IMR-90 (cell line): ENCODE measurements around the gene ZFHX3. TPM values are rescaled to one million over a fixed set of nuclear protein-coding genes. Genes with fewer than 3 reads are reported as not detected.
A peak's percentile ranks its signal among the peaks of the same experiment; 100 is the strongest.

ENCODE experiments used
- ATAC-seq: fragments of 200-7000 bp; cut with Tn5 transposase; 2 replicates; pipeline ENCODE4 v1.9.1; 2020; ENCODE audit warnings: low read depth, mild to moderate bottlenecking, moderate library complexity
- BruUV-seq: library from RNA; stranded (reverse); fragments of 400-500 nt; replicated peaks from 2 replicates; lab custom pipeline; 2021; lab: Mats Ljungman, UMichigan
- CTCF ChIA-PET: fragments of 300-600 bp; formaldehyde crosslinking; extraction: SDS; loops from one replicate; lab custom pipeline; 2021; ENCODE audit warnings: antibody characterized with exemption; lab: Yijun Ruan, JAX
- POLR2A ChIA-PET: fragments of 300-600 bp; sonication (Branson Sonifier 250); formaldehyde crosslinking; loops from one replicate; lab custom pipeline; 2022; ENCODE audit warnings: antibody characterized with exemption; ENCODE audit not compliant: unreplicated experiment; lab: Charles Lee
- DNase-seq: peaks from one replicate; pipeline ENCODE4 v3.0.0; 2013
- H2AFZ ChIP-seq: replicated peaks from 2 replicates; pipeline ENCODE3; 2013; ENCODE audit warnings: low read length, mild to moderate bottlenecking; ENCODE audit not compliant: poor library complexity
- H2AK5ac ChIP-seq: 2 replicates; pipeline ENCODE4 v1.6.1; 2013; ENCODE audit warnings: low read depth, low read length, inconsistent platforms
- H2AK9ac ChIP-seq: replicated peaks from 2 replicates; pipeline ENCODE3; 2013; ENCODE audit warnings: mild to moderate bottlenecking, low read depth, low read length, moderate library complexity; ENCODE audit not compliant: poor library complexity
- H2BK120ac ChIP-seq: 2 replicates; pipeline ENCODE4 v1.6.1; 2013; ENCODE audit warnings: low read depth, low read length, inconsistent platforms
- H2BK15ac ChIP-seq: 3 replicates; pipeline ENCODE4 v1.6.1; 2013; ENCODE audit warnings: low read depth, low read length, inconsistent platforms
- H2BK20ac ChIP-seq: 2 replicates; pipeline ENCODE4 v1.6.1; 2013; ENCODE audit warnings: low read depth, mild to moderate bottlenecking, inconsistent platforms, low read length, moderate library complexity
- H2BK5ac ChIP-seq: 2 replicates; pipeline ENCODE4 v1.6.1; 2013; ENCODE audit warnings: mild to moderate bottlenecking, low read depth, low read length, inconsistent platforms; ENCODE audit not compliant: poor library complexity, severe bottlenecking
- H3K14ac ChIP-seq: replicated peaks from 2 replicates; pipeline ENCODE4 v1.6.1; 2013; ENCODE audit warnings: low read depth, low read length, inconsistent platforms
- H3K18ac ChIP-seq: 2 replicates; pipeline ENCODE4 v1.6.1; 2013; ENCODE audit warnings: low read depth, low read length, control low read depth
- H3K23ac ChIP-seq: 2 replicates; pipeline ENCODE4 v1.6.1; 2013; ENCODE audit warnings: low read depth, low read length, inconsistent platforms
- H3K27ac ChIP-seq: 2 replicates; pipeline ENCODE4 v1.5.1; 2013; ENCODE audit warnings: mild to moderate bottlenecking, control low read depth, low read length; ENCODE audit not compliant: insufficient read depth
- H3K27me3 ChIP-seq: 2 replicates; pipeline ENCODE4 v1.6.1; 2013; ENCODE audit warnings: low read length; ENCODE audit not compliant: control insufficient read depth, insufficient read depth
- H3K36me3 ChIP-seq: 2 replicates; pipeline ENCODE4 v1.6.1; 2013; ENCODE audit warnings: low read length, mixed read lengths; ENCODE audit not compliant: control insufficient read depth, insufficient read depth
- H3K4ac ChIP-seq: 2 replicates; pipeline ENCODE4 v1.6.1; 2013; ENCODE audit warnings: low read depth, low read length, inconsistent platforms
- H3K4me1 ChIP-seq: 2 replicates; pipeline ENCODE4 v1.6.1; 2013; ENCODE audit warnings: low read length, mixed read lengths; ENCODE audit not compliant: control insufficient read depth, insufficient read depth
- H3K4me2 ChIP-seq: 2 replicates; pipeline ENCODE4 v1.6.1; 2013; ENCODE audit warnings: low read depth, mild to moderate bottlenecking, control low read depth, low read length, moderate library complexity
- H3K4me3 ChIP-seq: 2 replicates; pipeline ENCODE4 v1.5.1; 2013; ENCODE audit warnings: low read depth, mild to moderate bottlenecking, control low read depth, low read length, moderate library complexity; ENCODE audit not compliant: insufficient read depth
- H3K56ac ChIP-seq: 2 replicates; pipeline ENCODE4 v1.6.1; 2013; ENCODE audit warnings: low read length, inconsistent platforms; ENCODE audit not compliant: insufficient read depth; ENCODE audit errors: extremely low read depth
- H3K79me1 ChIP-seq, 2 experiments: 2 replicates each; pipeline ENCODE4 v1.6.1; 2013; ENCODE audit warnings: low read length in 2 of 2, inconsistent platforms in 1 of 2, low read depth in 1 of 2
- H3K9ac ChIP-seq: 2 replicates; pipeline ENCODE4 v1.6.1; 2013; ENCODE audit warnings: low read depth, low read length, control low read depth
- H3K9me1 ChIP-seq: 2 replicates; pipeline ENCODE4 v1.6.1; 2013; ENCODE audit warnings: low read length, inconsistent platforms; ENCODE audit not compliant: insufficient read depth
- H3K9me3 ChIP-seq: 2 replicates; pipeline ENCODE4 v1.6.1; 2013; ENCODE audit warnings: low read length; ENCODE audit not compliant: control insufficient read depth, insufficient read depth
- H4K20me1 ChIP-seq: 2 replicates; pipeline ENCODE4 v1.6.1; 2013; ENCODE audit warnings: low read length, inconsistent platforms; ENCODE audit not compliant: insufficient read depth
- H4K5ac ChIP-seq: 2 replicates; pipeline ENCODE4 v1.6.1; 2013; ENCODE audit warnings: mild to moderate bottlenecking, low read depth, low read length, control low read depth
- H4K8ac ChIP-seq, 2 experiments: 2 replicates each; pipeline ENCODE4 v1.6.1; 2013; ENCODE audit warnings: low read depth in 2 of 2, low read length in 2 of 2, control low read depth in 1 of 2, inconsistent platforms in 1 of 2
- H4K91ac ChIP-seq: 2 replicates; pipeline ENCODE4 v1.6.1; 2013; ENCODE audit warnings: low read depth, low read length, inconsistent platforms; ENCODE audit not compliant: insufficient read depth
- CEBPB ChIP-seq: IDR thresholded peaks from 2 replicates; pipeline ENCODE4 v1.6.1; 2012; ENCODE audit warnings: low read depth, low read length, improper control_type of control experiment
- CHD1 ChIP-seq: IDR thresholded peaks from 2 replicates; pipeline ENCODE4 v1.6.1; 2012; ENCODE audit warnings: low read depth, low read length, improper control_type of control experiment
- MAZ ChIP-seq: IDR thresholded peaks from 2 replicates; pipeline ENCODE4 v1.6.1; 2012; ENCODE audit warnings: low read depth, mild to moderate bottlenecking, low read length, improper control_type of control experiment, moderate library complexity, borderline replicate concordance
- MXI1 ChIP-seq: IDR thresholded peaks from 2 replicates; pipeline ENCODE4 v1.6.1; 2012; ENCODE audit warnings: low read depth, mild to moderate bottlenecking, low read length, moderate library complexity, borderline replicate concordance
- POLR2A ChIP-seq: IDR thresholded peaks from 2 replicates; pipeline ENCODE4 v1.6.1; 2012; ENCODE audit warnings: mild to moderate bottlenecking, low read depth, low read length
- SMC3 ChIP-seq: fragments of 150-350 bp; IDR thresholded peaks from 2 replicates; pipeline ENCODE4 v1.6.1; 2016; ENCODE audit warnings: low read depth, mild to moderate bottlenecking, antibody characterized with exemption, low read length, moderate library complexity
- USF2 ChIP-seq: fragments of 150-350 bp; IDR thresholded peaks from 2 replicates; pipeline ENCODE4 v1.6.1; 2017; ENCODE audit warnings: mild to moderate bottlenecking, antibody characterized with exemption, low read length, low read depth
- WGBS, 2 experiments: methylation state at CpG; one replicate each; pipeline versions ENCODE4 v1.1.5 to v1.1.7; 2013; ENCODE audit warnings: missing lambda C conversion rate in 2 of 2; ENCODE audit not compliant: insufficient read length in 1 of 2; ENCODE audit errors: extremely low coverage in 2 of 2; 5-methylcytosine and 5-hydroxymethylcytosine counted together
- dilution Hi-C: fragments of 300-500 bp; cut with HindIII; formaldehyde crosslinking; loops from one replicate; pipeline ENCODE4 v1.14.3; 2018; ENCODE audit warnings: low sequenced_read_pairs; ENCODE audit not compliant: unreplicated experiment
- in situ Hi-C: fragments of 300-500 bp; cut with MboI; formaldehyde crosslinking; loops from 3 replicates; pipeline ENCODE4 v1.14.3; 2019; ENCODE audit warnings: low sequenced_read_pairs, inconsistent platforms, mixed read lengths
- intact Hi-C: fragments of 100-400 bp; cut with micrococcal nuclease; formaldehyde crosslinking; loops from 2 replicates; pipeline ENCODE4 v1.10.0; 2022
- polyA plus RNA-seq, 3 experiments: library from polyadenylated mRNA; depleted of rRNA; stranded (reverse); fragments of >200 nt; gene quantifications; 2 replicates each; pipeline ENCODE4 v1.2.3, GENCODE V29; 2012; ENCODE audit warnings: low replicate concordance in 1 of 3
- total RNA-seq: library from RNA; depleted of rRNA; stranded (reverse); fragments of >200 nt; gene quantifications from 2 replicates; pipeline ENCODE4 v1.2.3, GENCODE V29; 2012

Gene ZFHX3
- total and polyA plus RNA-seq, 2 of the 4 experiments (the other 2 are of a cell fraction): 1.4 to 1.7 TPM

GRCh38 chr16:72884037-72884436 is 163.9 kb downstream of the ZFHX3 start:
- in situ Hi-C loops (no loop called here), dilution Hi-C loops (no loop called here), intact Hi-C loops (no loop called here)
- ATAC-seq (peak; percentile 63), DNase-seq (peak; percentile 56)
- H2AK9ac ChIP-seq: no peak overlapping the region
- H3K4ac ChIP-seq: no peak overlapping the region
- peaks cover 6% of the 10 kb centered on the region for H3K4me1 ChIP-seq
- no peak overlapping the region for H3K56ac ChIP-seq
- no peak overlapping the region for H3K9ac ChIP-seq
- no peak overlapping the region for H2BK5ac ChIP-seq
- H4K20me1 ChIP-seq: peaks cover 5% of the 10 kb centered on the region; the same call in 1 of the 2 replicates
- no peak overlapping the region for H4K5ac ChIP-seq
- no peak overlapping the region for H3K23ac ChIP-seq
- TF ChIP-seq POLR2A (no peak), CHD1 (no peak), USF2 (no peak), CEBPB (no peak), MXI1 (no peak), SMC3 (no peak), MAZ (no peak)
- no peak overlapping the region for H4K8ac ChIP-seq
- H3K27me3 ChIP-seq: no peaks in the 10 kb centered on the region
- H3K18ac ChIP-seq: no peak overlapping the region
- no peak overlapping the region for H2AK5ac ChIP-seq
- no peak overlapping the region for H2AFZ ChIP-seq
- no peak overlapping the region for H3K27ac ChIP-seq
- no peak overlapping the region for H3K4me2 ChIP-seq
- no peak overlapping the region for H3K4me3 ChIP-seq
- H3K9me1 ChIP-seq: peaks cover 4% of the 10 kb centered on the region
- no peak overlapping the region for H2BK15ac ChIP-seq
- peaks cover 22 to 30% of the 10 kb centered on the region in 2 experiments; a peak in 3 of 4 replicates for H3K79me1 ChIP-seq
- ChIA-PET CTCF (interaction anchor here (1.2 to 1.4 kb wide), 2 partner anchors 8 to 52 kb away, joined by 4 to 5 read pairs; no protein-coding TSS in a partner anchor), POLR2A (interaction anchor here (0.6 kb wide), 3 partner anchors 166 to 1442 kb away, joined by 4 to 7 read pairs (median 5); no protein-coding TSS in a partner anchor)
- no TSS peak for BruUV-seq
- no peak overlapping the region for H2BK20ac ChIP-seq
- H3K14ac ChIP-seq: no peak overlapping the region
- peaks cover 30% of the 10 kb centered on the region for H3K36me3 ChIP-seq
- WGBS, 2 experiments: no CpG with 5 or more reads among the region's 4 CpGs
- H2BK120ac ChIP-seq: no peak overlapping the region
- H3K9me3 ChIP-seq: no peaks in the 10 kb centered on the region
- H4K91ac ChIP-seq: no peak overlapping the region
